Astrocyte of the spinal cord (primary cell): ENCODE measurements around the gene PPT1.

Experiments
- DNase-seq: peaks from one replicate; pipeline ENCODE4 v3.0.0; 2011; ENCODE audit warnings: low read depth, low spot score
- H3K4me3 ChIP-seq: 2 replicates; pipeline ENCODE4 v1.5.1; 2011; ENCODE audit warnings: low read depth, mild to moderate bottlenecking, low read length, moderate library complexity
- CTCF ChIP-seq: IDR thresholded peaks from 2 replicates; pipeline ENCODE4 v1.5.1; 2012; ENCODE audit warnings: low read depth, mild to moderate bottlenecking, low read length, inconsistent platforms
- in situ Hi-C: cut with HindIII; loops from 2 replicates; pipeline ENCODE4 v1.10.0; 2017; ENCODE audit warnings: low sequenced_read_pairs

The PPT1 gene

GRCh38 chr1:40096977-40097782 is at the start of gene PPT1:
TSS of gene PPT1 (minus strand) at chr1:40097252. CDS start at chr1:40097238, 14 bp downstream.
- peak within 1 kb of the TSS; percentile 64 for H3K4me3 ChIP-seq
- DNase-seq = peak; percentile 71
- peak; percentile 19 for TF ChIP-seq CTCF
- in situ Hi-C loops = no loop called here

GRCh38 chr1:40143891-40144575 is 47.0 kb upstream of the PPT1 start:
- no peak overlapping the region for H3K4me3 ChIP-seq
- in situ Hi-C loops = no loop called here
- DNase-seq = peak; percentile 63
- peak; percentile 82 for TF ChIP-seq CTCF

- no peak overlapping the region for H3K4me3 ChIP-seq
- in situ Hi-C loops = no loop called here
- no peak for DNase-seq
- no peak for TF ChIP-seq CTCF
Measured at GRCh38 chr1:40141878-40142535, 45.0 kb upstream of the PPT1 start.

- no peak for DNase-seq
- TF ChIP-seq CTCF = no peak
- in situ Hi-C loops = no loop called here
- H3K4me3 ChIP-seq = no peak overlapping the region
Measured at GRCh38 chr1:40140211-40140973, 43.3 kb upstream of the PPT1 start.

GRCh38 chr1:40133839-40134238 is 36.8 kb upstream of the PPT1 start:
- in situ Hi-C loops = no loop called here
- DNase-seq = no peak
- no peak for TF ChIP-seq CTCF

GRCh38 chr1:40133312-40133665 is 36.2 kb upstream of the PPT1 start:
- DNase-seq = no peak
- no peak overlapping the region for H3K4me3 ChIP-seq
- TF ChIP-seq CTCF = no peak
- in situ Hi-C loops = no loop called here

More at GRCh38 chr1:40133839-40134238, 36.8 kb upstream of the PPT1 start:
- H3K4me3 ChIP-seq = no peak overlapping the region
